Ureter (tissue), 1 donor: ENCODE measurements around the gene PANX2. TPM values are rescaled to one million over a fixed set of nuclear protein-coding genes. Genes with fewer than 3 reads are reported as not detected.
"Not testable (repeated sequence)": the region's sequence is repeated elsewhere in the genome, so short reads cannot be mapped to it uniquely, and the experiment has no call there.

ENCODE experiments used
- DNase-seq: peaks from one replicate; pipeline ENCODE4 v3.0.0-alpha.2; 2020; ENCODE audit warnings: low spot score
- total RNA-seq: library from RNA; stranded (reverse); gene quantifications from one replicate; pipeline ENCODE4 v1.2.4, GENCODE V29; 2023
- donor health status: DM: yes; HTN: yes; CAD: no.

The PANX2 gene
- total RNA-seq = 1.9 TPM

- DNase-seq = no peak
These were observed at the start of gene PANX2 for GRCh38 chr22:50170453-50171318. TSS of gene PANX2 (plus strand) at chr22:50170731. CDS start at chr22:50170731, 0 bp downstream.

GRCh38 chr22:50121202-50121740 lies 49.3 kb upstream of the PANX2 start:
- no peak for DNase-seq

GRCh38 chr22:50123119-50123518 lies 47.4 kb upstream of the PANX2 start:
- DNase-seq = no peak

- no peak for DNase-seq
These were observed 45.5 kb upstream of the PANX2 start for GRCh38 chr22:50125029-50125428.

GRCh38 chr22:50129121-50129736 lies 41.3 kb upstream of the PANX2 start:
- DNase-seq = no peak

- no peak for DNase-seq
These were observed 38.6 kb upstream of the PANX2 start for GRCh38 chr22:50131894-50132293.

GRCh38 chr22:50134481-50134880 lies 36.0 kb upstream of the PANX2 start:
- no peak for DNase-seq

GRCh38 chr22:50136581-50137015 lies 33.9 kb upstream of the PANX2 start:
- no peak for DNase-seq

- not testable (repeated sequence) for DNase-seq
These were observed 33.3 kb upstream of the PANX2 start for GRCh38 chr22:50137277-50137676.

- no peak for DNase-seq
These were observed 32.5 kb upstream of the PANX2 start for GRCh38 chr22:50138041-50138440.

GRCh38 chr22:50138988-50139387 lies 31.5 kb upstream of the PANX2 start:
- DNase-seq = no peak

GRCh38 chr22:50139843-50140415 lies 30.6 kb upstream of the PANX2 start:
- no peak for DNase-seq

GRCh38 chr22:50140615-50141014 lies 29.9 kb upstream of the PANX2 start:
- DNase-seq = no peak

GRCh38 chr22:50141462-50141861 lies 29.1 kb upstream of the PANX2 start:
- no peak for DNase-seq

- no peak for DNase-seq
These were observed 28.6 kb upstream of the PANX2 start for GRCh38 chr22:50141891-50142363.

GRCh38 chr22:50143096-50143495 lies 27.4 kb upstream of the PANX2 start:
- no peak for DNase-seq

- DNase-seq = no peak
These were observed 26.4 kb upstream of the PANX2 start for GRCh38 chr22:50144005-50144614.

GRCh38 chr22:50145721-50146438 lies 24.7 kb upstream of the PANX2 start:
- DNase-seq = no peak

- no peak for DNase-seq
These were observed 23.9 kb upstream of the PANX2 start for GRCh38 chr22:50146439-50147238.
